Measurements from ENCODE around the gene RTTN.

GRCh38 chr18:70029163-70029562 lies 176.3 kb downstream of the RTTN start:
- TF ChIP-seq EZH2 (IDR thresholded peaks at IDR 0.05), result no peak
- TF ChIP-seq CTCF (IDR thresholded peaks at IDR 0.05), result no peak
- no peak for TF ChIP-seq EZH2phosphoT487 (IDR thresholded peaks at IDR 0.05)

Data from neural progenitor cell (in vitro differentiated cells).